ENCODE measurements around the gene CEP192. TPM values are rescaled to one million over a fixed set of nuclear protein-coding genes. Genes with fewer than 3 reads are reported as not detected.

CEP192 gene
- total and polyA plus RNA-seq, 10 of the 15 experiments (the other 5 are each of a cell fraction or from before 2014, with no cell fraction given): 15.4 to 58.2 (median 29.6) TPM

DNA sequence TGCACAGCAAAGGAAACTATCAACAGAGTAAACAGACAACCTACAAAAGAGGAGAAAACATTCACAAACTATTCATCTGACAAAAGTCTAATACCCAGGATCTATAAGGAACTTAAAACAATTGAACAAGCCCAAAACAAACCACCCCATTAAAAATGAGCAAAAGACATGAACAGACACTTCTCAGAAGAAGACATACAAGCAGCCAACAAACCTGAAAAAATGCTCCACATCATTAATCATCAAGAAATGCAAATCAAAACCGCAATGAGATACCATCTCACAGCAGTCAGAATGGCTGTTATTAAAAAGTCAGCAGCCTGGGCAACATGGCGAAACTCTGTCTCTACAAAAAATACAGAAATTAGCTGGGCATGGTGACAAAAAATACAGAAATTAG, 117.2 kb downstream of the CEP192 start:
- TF ChIP-seq IKZF1 (conservative IDR thresholded peaks at IDR 0.05): no peak
- TF ChIP-seq CEBPB (IDR thresholded peaks at IDR 0.05; ENCODE audit: borderline replicate concordance in 1 of 2, low read depth in 2 of 2, low read length in 2 of 2): no peak
- ChIA-PET CTCF (interaction anchor here (0.7 kb wide), 1 partner anchor 124 kb away, joined by 3 read pairs; no protein-coding TSS in a partner anchor), POLR2A (no interaction called here), RAD21 (ENCODE audit: unreplicated experiment) (interaction anchor here (1.5 kb wide), 1 partner anchor 51 kb away, joined by 4 read pairs; no protein-coding TSS in a partner anchor), SMC1A (ENCODE audit: uncharacterized antibody, unreplicated experiment) (interaction anchor here (0.8 kb wide), 1 partner anchor 54 kb away, joined by 3 read pairs; no protein-coding TSS in a partner anchor)
- no peak overlapping the region for H2AFZ ChIP-seq (ENCODE audit: control insufficient read depth, low read depth, low read length)
- H3K27ac ChIP-seq (ENCODE audit: control insufficient read depth, insufficient read depth): no peak overlapping the region
- BruUV-seq (replicated peaks): no TSS peak
- ATAC-seq: no peak
- 100% methylated on average over 2 of the region's 2 CpGs for WGBS (ENCODE audit: insufficient coverage, insufficient replicate concordance, low lambda C conversion rate, missing lambda C conversion rate)
- H3K4me3 ChIP-seq: no peak overlapping the region
- H3K9me3 ChIP-seq (replicated peaks; ENCODE audit: control insufficient read depth, insufficient read depth, low read length): no peaks in the 10 kb centered on the region
- no peak overlapping the region for H3K9ac ChIP-seq (ENCODE audit: control insufficient read depth, insufficient read depth, low read length)
- no peaks in the 10 kb centered on the region for H3K4me1 ChIP-seq (ENCODE audit: control insufficient read depth, insufficient read depth, low read length)
- peaks cover 17 to 41% of the 10 kb centered on the region in 2 experiments for H3K36me3 ChIP-seq (ENCODE audit: control insufficient read depth in 2 of 2, insufficient read depth in 2 of 2, low read length in 1 of 2)
- in situ Hi-C loops (cut with MboI): no loop called here
- DNase-seq (ENCODE audit: low read depth, low spot score): no peak
- FAIRE-seq: no peak
- no peak overlapping the region for H3K4me2 ChIP-seq (ENCODE audit: control insufficient read depth, insufficient read depth)
- intact Hi-C loops (cut with micrococcal nuclease; ENCODE audit: unreplicated experiment): no loop called here
- no peaks in the 10 kb centered on the region for H4K20me1 ChIP-seq (ENCODE audit: control insufficient read depth, insufficient read depth)
- H3K79me2 ChIP-seq (ENCODE audit: control insufficient read depth, insufficient read depth, low read length): no peaks in the 10 kb centered on the region
- no peaks in the 10 kb centered on the region for H3K27me3 ChIP-seq (replicated peaks in 1 of 2; ENCODE audit: control insufficient read depth in 2 of 2, insufficient read depth in 2 of 2, low read length in 1 of 2)

- ATAC-seq (no peak), DNase-seq (ENCODE audit: low read depth, low spot score) (no peak), FAIRE-seq (no peak)
- 97% methylated on average over 3 of the region's 3 CpGs for WGBS (ENCODE audit: insufficient coverage, insufficient replicate concordance, low lambda C conversion rate, missing lambda C conversion rate)
- CTCF ChIA-PET: interaction anchor here (1.4 kb wide), 1 partner anchor 23 kb away, joined by 4 read pairs; no protein-coding TSS in a partner anchor
- RAD21 ChIA-PET (ENCODE audit: unreplicated experiment): no interaction called here
- POLR2A ChIA-PET: no interaction called here
- no peaks in the 10 kb centered on the region for H3K79me2 ChIP-seq (ENCODE audit: control insufficient read depth, insufficient read depth, low read length)
- H3K27ac ChIP-seq (ENCODE audit: control insufficient read depth, insufficient read depth): no peak overlapping the region
- H2AFZ ChIP-seq (ENCODE audit: control insufficient read depth, low read depth, low read length): no peak overlapping the region
- no peak overlapping the region for H3K4me2 ChIP-seq (ENCODE audit: control insufficient read depth, insufficient read depth)
- TF ChIP-seq PML (IDR thresholded peaks at IDR 0.05; ENCODE audit: low read length) (no peak), STAT3 (IDR thresholded peaks at IDR 0.05; ENCODE audit: low read depth, low read length) (no peak), NFYB (IDR thresholded peaks at IDR 0.05; ENCODE audit: insufficient read depth, low read depth, low read length) (no peak), KLF5 (IDR thresholded peaks at IDR 0.05; ENCODE audit: partially characterized antibody) (no peak), BHLHE40 (IDR thresholded peaks at IDR 0.05; ENCODE audit: borderline replicate concordance in 1 of 2, low read depth in 2 of 2, low read length in 1 of 2) (no peak), JUNB (IDR thresholded peaks at IDR 0.05) (no peak), FOS (IDR thresholded peaks at IDR 0.05; ENCODE audit: borderline replicate concordance, extremely low read depth, insufficient read length) (no peak), MYB (IDR thresholded peaks at IDR 0.05; ENCODE audit: borderline replicate concordance, low read depth, low read length) (no peak), FOXM1 (IDR thresholded peaks at IDR 0.05; ENCODE audit: low read depth, low read length) (no peak), CHD2 (IDR thresholded peaks at IDR 0.05; ENCODE audit: borderline replicate concordance, low read depth, low read length) (no peak), ASH2L (IDR thresholded peaks at IDR 0.05; ENCODE audit: borderline replicate concordance, low read depth) (no peak)
- TF ChIP-seq, protein P1, sequence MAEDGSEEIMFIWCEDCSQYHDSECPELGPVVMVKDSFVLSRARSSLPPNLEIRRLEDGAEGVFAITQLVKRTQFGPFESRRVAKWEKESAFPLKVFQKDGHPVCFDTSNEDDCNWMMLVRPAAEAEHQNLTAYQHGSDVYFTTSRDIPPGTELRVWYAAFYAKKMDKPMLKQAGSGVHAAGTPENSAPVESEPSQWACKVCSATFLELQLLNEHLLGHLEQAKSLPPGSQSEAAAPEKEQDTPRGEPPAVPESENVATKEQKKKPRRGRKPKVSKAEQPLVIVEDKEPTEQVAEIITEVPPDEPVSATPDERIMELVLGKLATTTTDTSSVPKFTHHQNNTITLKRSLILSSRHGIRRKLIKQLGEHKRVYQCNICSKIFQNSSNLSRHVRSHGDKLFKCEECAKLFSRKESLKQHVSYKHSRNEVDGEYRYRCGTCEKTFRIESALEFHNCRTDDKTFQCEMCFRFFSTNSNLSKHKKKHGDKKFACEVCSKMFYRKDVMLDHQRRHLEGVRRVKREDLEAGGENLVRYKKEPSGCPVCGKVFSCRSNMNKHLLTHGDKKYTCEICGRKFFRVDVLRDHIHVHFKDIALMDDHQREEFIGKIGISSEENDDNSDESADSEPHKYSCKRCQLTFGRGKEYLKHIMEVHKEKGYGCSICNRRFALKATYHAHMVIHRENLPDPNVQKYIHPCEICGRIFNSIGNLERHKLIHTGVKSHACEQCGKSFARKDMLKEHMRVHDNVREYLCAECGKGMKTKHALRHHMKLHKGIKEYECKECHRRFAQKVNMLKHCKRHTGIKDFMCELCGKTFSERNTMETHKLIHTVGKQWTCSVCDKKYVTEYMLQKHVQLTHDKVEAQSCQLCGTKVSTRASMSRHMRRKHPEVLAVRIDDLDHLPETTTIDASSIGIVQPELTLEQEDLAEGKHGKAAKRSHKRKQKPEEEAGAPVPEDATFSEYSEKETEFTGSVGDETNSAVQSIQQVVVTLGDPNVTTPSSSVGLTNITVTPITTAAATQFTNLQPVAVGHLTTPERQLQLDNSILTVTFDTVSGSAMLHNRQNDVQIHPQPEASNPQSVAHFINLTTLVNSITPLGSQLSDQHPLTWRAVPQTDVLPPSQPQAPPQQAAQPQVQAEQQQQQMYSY (CRISPR knock-in tag; IDR thresholded peaks at IDR 0.05): no peak
- TF ChIP-seq, protein P2, sequence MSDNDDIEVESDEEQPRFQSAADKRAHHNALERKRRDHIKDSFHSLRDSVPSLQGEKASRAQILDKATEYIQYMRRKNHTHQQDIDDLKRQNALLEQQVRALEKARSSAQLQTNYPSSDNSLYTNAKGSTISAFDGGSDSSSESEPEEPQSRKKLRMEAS (IDR thresholded peaks at IDR 0.05; ENCODE audit: low read depth, low read length): no peak
- no peak overlapping the region for H3K9ac ChIP-seq (ENCODE audit: control insufficient read depth, insufficient read depth, low read length)
- no peak overlapping the region for H3K4me3 ChIP-seq
- no peaks in the 10 kb centered on the region for H3K4me1 ChIP-seq (ENCODE audit: control insufficient read depth, insufficient read depth, low read length)
- peaks cover 8 to 25% of the 10 kb centered on the region in 2 experiments for H3K36me3 ChIP-seq (ENCODE audit: control insufficient read depth in 2 of 2, insufficient read depth in 2 of 2, low read length in 1 of 2)
- no peaks in the 10 kb centered on the region for H3K9me3 ChIP-seq (replicated peaks; ENCODE audit: control insufficient read depth, insufficient read depth, low read length)
- SMC1A ChIA-PET (ENCODE audit: uncharacterized antibody, unreplicated experiment): interaction anchor here (1.1 kb wide), 1 partner anchor 49 kb away, joined by 4 read pairs; no protein-coding TSS in a partner anchor
- no TSS peak for BruUV-seq (replicated peaks)
- in situ Hi-C loops (cut with MboI): no loop called here
- no peaks in the 10 kb centered on the region for H4K20me1 ChIP-seq (ENCODE audit: control insufficient read depth, insufficient read depth)
- intact Hi-C loops (cut with micrococcal nuclease; ENCODE audit: unreplicated experiment): no loop called here
- no peaks in the 10 kb centered on the region for H3K27me3 ChIP-seq (replicated peaks in 1 of 2; ENCODE audit: control insufficient read depth in 2 of 2, insufficient read depth in 2 of 2, low read length in 1 of 2)
These were observed 119.4 kb downstream of the CEP192 start for GRCh38 chr18:13110559-13110958.
